Suppressor macrophage treated with lipopolysaccharide for 1 hour (primary cell): Measurements from ENCODE around the gene KIF26A.

ENCODE experiments used
- DNase-seq, 3 donors: peaks; one replicate each; pipeline ENCODE4 v3.0.0-alpha.2; 2020 to 2022

KIF26A gene

DNA sequence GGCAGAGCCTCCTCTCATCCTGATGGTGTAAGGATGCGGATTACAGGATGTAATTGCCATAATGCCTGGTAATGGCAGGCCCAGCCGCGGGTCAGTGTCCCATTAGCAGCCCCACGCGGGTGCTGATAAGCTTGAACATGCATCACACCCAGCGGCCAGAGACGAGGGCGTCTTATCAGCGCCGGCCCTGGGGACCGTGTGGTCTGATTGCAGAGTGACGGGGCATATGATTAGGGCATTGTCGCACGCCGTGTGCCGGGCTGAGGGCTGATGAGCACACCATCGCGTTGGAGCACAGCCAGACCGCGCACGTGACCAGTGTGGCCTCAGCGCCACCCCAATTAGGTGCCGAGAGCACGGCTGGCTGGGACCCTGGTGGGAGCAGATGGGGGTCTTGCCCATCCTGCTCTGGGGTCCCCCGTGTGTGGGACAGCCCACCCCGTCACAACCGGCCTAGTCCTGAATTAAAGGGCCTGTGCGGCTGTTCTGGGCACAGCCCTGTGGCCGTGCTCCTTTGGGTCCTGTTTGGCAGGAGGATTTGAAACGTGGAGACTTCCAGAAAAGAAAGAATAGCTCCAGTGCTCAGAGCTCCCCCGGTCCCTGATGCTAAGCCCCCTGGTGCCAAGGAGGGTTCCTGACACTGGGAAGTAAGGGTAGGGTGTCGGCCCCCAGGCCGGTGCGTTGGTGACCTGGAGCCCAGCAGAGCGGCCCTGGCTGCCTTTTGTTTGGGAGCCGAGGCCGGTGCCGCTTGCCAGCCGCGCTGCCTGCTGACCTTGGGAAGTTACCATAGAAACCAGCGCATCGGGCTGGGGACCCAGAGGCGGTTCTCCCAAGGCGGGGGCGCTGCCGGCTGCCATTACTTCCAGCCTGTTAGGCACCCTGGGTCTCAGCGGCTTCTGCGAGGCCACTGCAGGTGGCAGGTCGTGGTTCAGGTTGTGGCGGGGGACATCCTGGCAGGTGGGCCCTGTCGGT lies 20.7 kb downstream of the KIF26A start:
- DNase-seq: no peak

DNA sequence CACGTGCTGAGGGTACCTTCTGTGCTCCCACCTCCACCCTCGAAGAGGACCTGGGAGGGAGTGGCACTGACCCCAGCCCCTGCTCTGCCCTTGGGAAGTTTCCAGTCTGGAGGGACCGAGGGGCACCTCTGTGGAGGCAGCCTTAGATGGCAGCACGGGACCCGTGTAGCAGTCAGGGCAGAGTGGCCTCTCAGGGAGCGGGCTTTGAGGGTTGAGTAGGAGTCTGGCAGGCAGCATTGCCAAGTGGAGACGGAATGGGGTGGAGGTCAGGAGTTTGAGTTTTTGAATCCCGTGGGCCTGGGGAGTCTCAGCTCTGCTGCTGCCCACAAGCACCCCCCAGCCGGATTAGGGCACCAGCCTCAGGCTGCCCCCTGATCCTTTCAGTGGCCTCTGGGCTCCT lies 21.6 kb downstream of the KIF26A start:
- DNase-seq: no peak

DNA sequence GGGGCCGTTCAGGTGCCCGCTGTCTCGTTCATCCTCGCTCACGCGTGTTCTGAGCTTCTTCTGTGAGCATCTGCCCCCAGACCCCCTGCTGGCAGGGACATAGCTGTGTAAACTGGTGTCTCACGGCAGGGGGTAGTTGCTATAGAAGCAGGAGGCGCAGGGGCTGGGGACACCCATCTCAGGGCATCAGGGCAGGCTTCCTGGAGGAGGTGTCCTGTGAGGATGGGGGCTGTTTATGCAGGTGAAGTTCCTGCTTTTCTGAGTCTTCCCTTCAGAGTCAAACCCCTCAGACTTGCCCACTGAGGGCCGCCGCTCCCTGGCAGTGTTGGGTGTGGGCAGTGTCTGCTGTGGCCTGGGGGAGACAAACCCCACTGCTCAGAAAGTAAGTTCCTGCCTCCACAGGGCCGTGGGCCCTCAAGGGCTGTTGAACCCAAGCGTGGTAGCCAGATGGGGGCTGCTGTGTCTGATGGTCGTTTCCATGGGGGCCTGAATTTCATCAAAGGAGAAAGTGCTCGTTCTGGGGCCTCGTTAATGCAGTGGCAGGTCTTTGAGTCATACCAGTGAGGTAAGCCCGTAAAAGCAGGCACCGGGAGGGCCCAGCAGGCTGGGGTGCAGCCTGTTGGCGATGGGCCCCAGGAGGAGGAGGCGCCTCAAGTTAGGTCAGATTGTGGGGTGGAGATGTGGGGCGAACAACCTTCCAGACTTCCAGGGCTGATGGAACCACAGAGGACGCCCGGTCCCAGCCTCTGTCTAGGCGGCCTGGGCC lies 23.4 kb downstream of the KIF26A start:
- DNase-seq: no peak

DNA sequence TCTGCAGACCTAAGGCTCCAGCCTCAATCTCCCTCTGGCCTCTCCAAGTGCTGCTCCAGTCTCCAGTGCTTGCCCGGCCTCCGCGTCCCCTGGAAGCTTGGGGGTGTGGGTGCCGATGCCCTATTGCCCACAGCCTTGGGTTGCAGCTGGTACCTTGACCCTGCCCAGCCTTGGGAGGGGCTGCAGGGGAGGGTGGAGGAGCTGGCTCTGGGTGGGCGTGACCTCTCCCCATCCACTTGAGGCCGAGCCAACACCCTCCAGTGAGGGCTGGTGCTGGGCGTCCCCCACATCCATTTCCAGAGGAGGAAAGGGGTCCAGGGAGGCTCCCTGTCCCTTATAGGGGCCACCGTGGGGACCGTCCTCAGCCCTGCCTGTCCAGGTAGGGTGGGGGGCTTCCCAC lies 24.1 kb downstream of the KIF26A start:
- no peak for DNase-seq

DNA sequence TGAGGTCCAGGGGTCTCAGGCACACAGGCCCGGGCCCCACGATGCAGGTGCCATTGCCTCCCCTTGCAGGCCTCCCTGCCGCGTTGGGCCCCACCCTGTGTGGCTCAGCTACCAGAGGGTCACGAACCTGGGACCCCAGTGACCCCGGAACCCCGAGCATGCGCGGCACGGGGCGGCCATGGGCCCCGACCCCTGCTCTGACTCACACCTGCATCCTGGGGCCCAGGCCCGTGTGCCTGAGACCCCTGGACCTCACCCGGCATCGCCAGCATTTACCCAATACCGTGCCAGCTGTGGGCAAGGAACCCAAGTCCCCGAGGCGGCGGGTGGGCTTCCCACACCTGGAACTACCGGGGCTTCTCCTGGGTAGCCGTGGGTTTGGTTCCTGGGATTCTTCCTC lies 25.2 kb downstream of the KIF26A start:
- DNase-seq: no peak

DNA sequence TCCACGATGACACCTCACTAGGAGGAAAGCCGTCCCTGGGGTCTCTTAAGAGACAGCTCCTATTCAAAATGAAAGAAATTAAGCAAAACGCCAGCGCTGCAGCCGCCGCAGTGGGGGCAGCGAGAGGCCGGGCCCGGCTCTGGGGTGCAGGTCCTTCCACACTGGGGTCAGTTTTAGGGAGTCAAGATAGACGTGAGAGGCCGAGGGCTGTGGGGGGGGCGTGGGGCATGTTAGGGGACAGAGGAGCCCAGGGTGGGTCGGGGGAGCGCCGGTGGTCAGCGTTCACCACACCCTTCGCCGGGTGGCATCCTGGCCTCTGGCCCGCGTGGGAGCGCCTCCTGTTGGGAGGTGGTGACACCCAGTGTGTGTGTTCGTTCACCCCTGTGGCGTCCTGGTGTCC lies 25.7 kb downstream of the KIF26A start:
- DNase-seq: no peak

DNA sequence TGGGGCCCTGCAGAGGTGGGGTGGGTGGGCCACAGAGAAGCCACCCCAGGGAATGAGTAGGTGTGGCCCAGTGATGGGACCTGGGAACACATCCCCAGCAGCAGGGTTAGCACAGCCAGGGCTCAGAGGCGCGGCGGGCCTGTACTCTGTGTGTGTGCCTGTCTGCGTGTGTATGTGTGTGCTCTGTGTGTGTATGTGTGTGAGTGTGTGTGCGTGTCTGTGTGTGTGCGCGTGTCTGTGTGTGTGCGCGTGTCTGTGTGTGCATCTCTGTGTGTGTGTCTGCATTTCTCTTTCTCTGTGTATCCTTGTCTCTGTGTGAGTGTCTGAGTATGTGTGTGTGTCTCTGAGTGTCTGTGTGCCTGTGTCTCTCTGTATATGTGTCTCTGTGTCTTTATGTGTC lies 26.1 kb downstream of the KIF26A start:
- DNase-seq: no peak

DNA sequence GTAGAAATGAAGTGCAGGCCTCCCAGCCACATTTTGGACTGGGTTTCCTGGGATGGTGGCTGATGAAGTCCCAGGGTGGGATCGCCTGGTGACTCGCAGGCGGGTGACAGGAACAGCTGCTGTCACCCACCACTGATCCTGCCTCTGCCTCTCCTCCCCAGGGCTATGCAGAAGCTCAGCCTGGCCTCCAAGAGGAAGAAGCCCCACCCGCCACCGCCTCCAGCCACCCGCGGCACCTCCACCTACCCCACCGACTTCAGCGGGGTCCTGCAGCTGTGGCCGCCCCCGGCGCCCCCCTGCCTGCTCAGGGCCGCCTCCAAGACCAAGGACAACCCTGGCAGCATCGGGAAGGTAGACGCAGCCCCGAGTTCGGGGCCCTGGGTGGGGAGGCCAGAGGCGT lies 28.3 kb downstream of the KIF26A start:
- DNase-seq: no peak

DNA sequence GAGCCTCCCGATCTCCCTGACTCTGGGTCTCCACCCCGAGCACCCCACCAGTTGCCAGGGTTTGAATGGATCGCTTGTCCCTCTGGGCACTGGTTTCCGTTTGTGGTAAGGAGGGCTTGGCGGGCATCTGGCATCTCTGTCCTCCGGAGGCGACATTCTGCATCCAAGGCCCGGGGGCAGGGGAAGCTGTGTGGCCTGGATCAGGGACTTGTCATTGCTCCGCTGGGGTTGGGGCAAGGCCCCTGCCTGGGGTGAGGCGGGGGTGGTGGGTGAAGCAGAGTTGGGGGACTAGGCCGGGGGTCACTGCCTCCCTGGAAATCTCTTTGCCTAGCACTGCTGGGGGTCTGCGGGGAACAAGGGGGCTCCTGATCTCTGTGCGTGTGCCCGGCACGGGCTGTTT lies 30.2 kb downstream of the KIF26A start:
- DNase-seq: no peak

DNA sequence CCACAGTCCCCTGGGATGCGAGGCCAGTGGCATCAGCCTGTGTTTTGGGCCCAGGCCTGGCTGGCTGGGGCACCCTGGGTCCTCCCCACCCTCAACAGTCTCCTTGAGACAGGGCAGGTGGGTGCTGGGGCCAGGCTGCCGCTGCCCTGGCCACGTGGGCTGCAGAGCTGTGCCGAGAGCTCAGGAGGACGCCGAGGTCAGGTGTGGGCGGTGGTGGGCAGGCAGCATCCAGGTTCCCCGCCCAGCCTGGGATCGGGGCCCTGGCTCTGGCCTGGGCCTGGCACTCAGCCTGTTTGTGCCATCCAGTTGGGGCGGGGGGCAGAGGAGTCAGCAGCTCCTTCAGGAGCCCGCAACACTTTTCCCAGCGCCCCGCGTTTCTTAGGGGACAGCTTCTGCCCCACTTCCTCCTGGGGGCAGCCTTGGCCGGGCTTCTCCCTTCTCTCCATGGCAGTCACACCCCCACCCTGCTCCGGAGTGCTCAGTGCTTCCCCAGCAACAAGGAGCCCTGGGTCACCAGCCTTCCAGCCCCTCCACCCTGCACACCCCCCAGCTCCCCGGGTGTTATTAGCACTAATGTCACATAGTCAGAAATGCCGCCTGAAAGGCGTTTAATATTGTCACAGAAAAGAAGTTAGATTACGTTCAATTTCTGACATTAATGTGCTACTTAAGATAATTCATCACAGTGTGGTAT lies 30.8 kb downstream of the KIF26A start:
- DNase-seq: no peak

DNA sequence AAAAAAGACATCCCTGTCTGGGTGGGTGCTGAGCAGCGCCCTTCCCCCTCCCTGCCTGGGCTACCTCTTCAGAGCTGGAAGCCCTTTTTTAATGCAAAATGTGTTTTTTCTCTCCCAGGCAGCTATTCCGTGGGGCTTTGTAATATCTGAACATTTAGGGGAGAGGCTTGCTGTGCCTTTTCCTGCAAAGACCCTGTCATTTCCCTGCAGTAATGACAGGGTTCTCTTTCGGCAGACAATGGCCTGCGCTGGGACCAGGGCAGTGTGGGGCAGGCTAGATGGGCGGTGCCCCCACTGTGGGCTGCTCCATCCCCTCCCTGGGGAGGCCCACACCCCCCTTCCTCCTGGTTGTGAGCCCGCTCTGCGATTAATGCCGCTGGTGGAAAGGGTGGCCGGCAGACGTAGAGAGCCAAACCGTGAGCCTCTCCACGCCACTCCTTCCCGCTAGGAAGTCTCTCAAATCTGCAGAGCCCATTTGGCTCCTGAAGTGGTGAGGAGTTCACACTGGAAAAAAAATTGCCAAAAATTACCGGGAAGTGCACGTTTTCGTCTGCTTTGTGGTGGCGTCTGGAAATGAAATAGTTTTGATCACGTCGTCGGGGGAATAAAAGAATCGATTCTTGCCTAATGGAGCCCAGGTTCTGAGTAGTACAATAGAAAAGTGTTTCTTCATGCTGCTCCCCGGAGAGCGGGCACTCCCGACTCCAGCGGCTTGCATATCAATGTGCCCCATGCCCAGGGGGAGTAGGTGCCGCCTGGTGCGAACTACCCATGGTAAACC lies 31.5 kb downstream of the KIF26A start:
- no peak for DNase-seq

DNA sequence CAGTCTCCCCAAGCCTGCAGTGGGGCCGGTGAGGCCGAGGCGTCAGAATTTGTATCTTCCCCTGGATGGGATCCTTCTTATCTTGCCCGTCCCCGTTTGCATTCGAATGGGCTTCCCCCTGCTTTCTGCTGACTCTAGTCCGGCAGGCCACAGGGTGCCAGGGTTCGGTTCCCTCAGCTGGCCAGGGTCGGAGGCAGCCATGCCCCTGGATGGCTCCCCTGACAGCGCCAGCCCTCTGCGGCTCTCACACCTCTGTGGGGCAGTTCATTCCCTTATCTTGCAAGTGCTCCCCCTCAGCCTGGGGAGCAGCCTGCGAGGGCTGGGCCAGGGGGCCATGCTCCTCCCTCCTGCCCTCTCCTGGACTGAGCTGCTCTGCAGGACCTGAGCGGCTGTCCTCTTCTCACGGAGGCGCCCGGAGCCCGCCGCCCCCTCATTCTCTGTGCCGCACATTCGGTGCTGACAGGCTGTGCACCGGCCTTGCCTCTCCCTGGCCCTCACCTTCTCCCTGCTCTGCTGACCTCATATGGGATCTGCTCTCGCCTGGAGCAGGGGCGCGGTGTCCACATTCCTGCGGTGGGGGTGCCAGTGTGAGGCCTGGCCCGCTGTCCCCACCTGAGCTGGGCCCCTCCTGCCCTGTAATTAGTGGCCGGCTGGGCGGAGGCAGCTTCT lies 32.8 kb downstream of the KIF26A start:
- DNase-seq: no peak

DNA sequence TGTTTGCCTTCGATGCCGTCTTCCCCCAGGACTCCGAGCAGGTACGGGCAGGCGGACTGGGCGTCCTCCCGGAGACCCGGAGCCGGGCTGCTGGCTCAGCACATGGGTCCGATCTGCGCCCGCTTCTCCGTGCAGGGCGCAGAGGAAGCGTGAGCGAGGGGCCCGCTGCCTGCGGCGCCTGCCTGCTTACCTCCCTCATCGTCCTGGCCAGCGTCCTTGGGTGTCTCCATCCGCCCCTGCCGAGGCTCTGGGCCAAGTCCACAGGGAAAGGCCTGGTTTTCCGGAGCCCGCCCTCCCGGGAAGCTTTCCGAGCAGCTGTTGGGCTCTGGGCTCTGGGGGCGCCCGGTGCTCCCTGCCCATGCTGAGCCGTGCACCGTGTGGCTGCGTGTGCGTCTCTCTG lies 33.5 kb downstream of the KIF26A start:
- no peak for DNase-seq

DNA sequence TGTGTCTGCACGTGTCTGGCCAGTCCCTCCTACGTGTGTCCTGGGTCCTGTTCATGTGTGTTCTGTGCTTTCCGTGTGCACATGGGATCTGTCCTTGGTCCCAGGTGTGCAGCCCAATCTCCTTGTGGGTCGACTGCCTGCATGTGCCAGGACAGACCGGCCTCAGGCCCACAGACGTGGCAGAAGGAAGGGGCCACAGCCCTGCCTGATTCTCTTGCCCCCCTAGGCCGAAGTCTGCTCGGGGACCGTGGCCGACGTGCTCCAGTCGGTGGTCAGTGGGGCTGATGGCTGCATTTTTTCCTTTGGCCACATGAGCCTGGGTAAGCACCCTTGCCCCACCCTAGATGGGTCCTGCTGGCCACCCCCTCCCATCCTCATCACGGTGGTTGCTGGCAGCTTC lies 34.0 kb downstream of the KIF26A start:
- no peak for DNase-seq

DNA sequence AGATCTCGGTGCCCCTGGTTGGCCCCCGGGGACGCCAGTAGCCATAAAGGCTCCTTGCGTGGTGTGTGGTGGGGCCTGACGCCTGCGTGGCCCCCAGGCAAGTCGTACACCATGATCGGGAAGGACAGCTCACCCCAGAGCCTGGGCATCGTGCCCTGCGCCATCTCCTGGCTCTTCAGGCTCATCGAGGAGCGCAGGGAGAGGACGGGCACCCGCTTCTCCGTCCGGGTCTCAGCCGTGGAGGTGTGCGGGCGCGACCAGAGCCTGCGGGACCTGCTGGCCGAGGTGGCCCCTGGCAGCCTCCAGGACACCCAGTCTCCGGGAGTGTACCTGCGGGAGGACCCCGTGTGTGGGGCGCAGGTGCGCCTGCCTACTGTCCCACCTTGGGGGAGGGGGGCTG lies 34.5 kb downstream of the KIF26A start:
- DNase-seq: no peak

DNA sequence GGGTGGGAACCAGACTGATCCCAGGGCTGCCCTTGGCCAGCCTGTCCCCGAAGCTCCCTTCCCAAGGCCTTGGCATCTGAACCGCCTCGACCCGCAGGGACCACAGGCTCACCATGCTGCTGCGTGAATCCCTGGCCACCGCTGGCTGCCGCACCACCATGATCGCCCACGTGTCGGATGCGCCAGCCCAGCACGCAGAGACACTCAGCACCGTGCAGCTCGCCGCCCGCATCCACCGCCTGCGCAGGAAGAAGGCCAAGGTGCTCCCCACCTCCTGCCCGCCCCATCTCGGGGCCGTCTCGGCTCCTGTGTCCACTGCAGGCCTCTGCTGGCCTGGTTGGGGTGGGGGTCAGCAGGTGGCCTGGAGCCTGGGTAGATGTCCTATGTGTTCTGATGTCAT lies 35.7 kb downstream of the KIF26A start:
- no peak for DNase-seq

DNA sequence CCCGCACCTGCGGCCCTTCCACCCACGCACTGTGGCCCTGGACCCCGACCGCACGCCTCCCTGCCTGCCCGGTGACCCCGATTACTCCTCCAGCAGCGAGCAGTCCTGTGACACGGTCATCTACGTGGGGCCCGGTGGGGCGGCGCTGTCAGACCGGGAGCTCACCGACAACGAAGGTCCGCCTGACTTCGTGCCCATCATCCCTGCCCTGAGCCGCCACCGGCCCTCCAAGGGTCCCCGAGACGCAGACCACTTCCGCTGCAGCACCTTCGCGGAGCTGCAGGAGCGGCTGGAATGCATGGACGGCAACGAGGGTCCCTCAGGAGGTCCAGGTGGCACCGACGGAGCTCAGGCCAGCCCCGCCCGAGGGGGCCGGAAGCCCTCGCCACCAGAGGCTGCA lies 36.7 kb downstream of the KIF26A start:
- DNase-seq: no peak

DNA sequence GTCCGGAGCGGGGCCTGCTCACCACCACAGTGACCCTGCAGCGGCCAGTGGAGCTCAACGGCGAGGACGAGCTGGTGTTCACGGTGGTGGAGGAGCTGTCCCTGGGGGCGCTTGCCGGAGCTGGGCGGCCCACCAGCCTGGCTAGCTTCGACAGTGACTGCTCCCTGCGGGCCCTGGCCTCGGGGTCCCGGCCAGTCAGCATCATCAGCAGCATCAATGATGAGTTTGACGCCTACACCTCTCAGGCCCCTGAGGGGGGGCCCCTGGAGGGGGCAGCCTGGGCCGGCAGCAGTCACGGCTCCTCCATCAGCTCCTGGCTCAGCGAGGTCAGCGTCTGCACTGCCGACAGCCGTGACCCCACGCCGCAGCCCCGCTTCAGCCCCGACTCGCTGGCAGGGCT lies 37.4 kb downstream of the KIF26A start:
- DNase-seq: no peak

DNA sequence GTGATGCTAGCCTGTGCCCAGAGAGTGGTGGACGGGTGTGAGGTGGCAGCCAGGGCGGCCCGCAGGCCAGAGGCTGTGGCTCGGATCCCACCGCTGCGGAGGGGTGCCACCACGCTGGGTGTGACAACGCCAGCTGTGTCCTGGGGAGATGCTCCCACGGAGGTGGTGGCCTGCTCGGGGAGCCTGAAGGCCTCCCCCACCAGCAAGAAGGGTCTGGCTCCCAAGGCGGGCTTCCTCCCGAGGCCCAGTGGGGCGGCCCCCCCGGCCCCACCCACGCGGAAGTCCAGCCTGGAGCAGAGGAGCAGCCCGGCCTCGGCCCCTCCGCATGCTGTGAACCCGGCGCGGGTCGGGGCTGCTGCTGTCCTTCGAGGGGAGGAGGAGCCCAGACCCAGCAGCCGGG lies 38.2 kb downstream of the KIF26A start:
- no peak for DNase-seq

DNA sequence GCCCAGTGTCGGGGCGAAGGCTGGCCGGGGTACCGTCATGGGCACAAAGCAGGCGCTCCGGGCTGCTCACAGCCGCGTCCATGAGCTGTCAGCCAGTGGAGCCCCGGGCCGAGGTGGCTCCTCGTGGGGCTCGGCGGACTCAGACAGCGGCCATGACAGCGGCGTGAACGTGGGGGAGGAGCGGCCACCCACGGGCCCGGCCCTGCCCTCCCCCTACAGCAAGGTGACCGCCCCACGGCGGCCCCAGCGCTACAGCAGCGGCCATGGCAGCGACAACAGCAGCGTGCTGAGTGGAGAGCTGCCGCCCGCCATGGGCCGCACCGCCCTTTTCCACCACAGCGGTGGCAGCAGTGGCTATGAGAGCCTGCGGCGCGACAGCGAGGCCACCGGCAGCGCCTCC lies 39.0 kb downstream of the KIF26A start:
- DNase-seq: no peak

DNA sequence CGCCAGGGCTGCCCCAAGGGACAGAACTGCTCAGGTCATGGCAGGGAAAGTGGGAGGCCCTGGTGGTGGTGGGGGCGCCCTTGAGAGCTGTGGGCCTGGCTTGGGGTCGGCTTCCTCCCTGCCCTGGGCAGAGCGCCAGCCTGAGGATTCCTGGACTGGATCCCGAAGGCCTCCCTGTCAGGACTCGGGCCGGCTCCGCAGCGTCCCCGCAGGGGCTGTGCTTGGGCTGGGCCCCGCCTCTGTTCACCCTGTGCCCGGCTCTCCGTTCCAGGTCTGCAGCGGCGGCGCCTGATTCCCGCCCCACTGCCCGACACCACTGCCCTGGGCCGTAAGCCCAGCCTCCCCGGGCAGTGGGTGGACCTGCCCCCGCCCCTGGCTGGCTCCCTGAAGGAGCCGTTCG lies 39.9 kb downstream of the KIF26A start:
- DNase-seq: no peak

DNA sequence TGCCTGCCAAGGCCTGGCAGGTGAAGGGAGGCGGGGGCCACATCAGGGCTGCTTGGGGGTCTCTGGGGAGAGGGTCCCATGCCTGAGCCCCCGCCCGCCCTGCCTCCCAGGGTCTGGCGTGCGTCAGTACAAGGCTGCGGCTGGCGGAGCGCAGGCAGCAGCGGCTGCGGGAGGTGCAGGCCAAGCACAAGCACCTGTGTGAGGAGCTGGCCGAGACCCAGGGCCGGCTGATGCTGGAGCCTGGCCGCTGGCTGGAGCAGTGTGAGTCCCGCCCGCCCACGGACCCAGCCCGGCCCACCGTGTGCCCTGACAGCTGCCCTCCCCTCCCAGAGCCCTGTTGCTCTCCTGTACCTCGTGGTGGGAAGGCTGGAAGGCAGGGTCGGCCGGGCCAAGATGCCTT lies 40.7 kb downstream of the KIF26A start:
- DNase-seq: no peak
